ENCODE data around the gene KRTAP4-2.

GRCh38 chr17:41177727-41178271, at the start of gene KRTAP4-2:
- no peak for TF ChIP-seq CTCF (IDR thresholded peaks at IDR 0.05)
- TF ChIP-seq EZH2 (IDR thresholded peaks at IDR 0.05; ENCODE audit: borderline replicate concordance, insufficient read depth, low read depth, low read length, poor library complexity, severe bottlenecking) = no peak
